ENCODE data around the gene ANTXR2. TPM values are rescaled to one million over a fixed set of nuclear protein-coding genes. Genes with fewer than 3 reads are reported as not detected.
"Not testable (repeated sequence)": the region's sequence is repeated elsewhere in the genome, so short reads cannot be mapped to it uniquely, and the experiment has no call there.

The ANTXR2 gene
- total RNA-seq, 1 donor from 2014 or later = 64.6 TPM

GRCh38 chr4:79998201-79998600, 74.8 kb downstream of the ANTXR2 start:
- H3K36me3 ChIP-seq = no peaks in the 10 kb centered on the region
- intact Hi-C loops (cut with DNase I) = no loop called here
- DNase-seq (ENCODE audit: extremely low spot score in 2 of 2) = no peak
- H3K4me3 ChIP-seq = no peak overlapping the region
- no peaks in the 10 kb centered on the region for H3K9me3 ChIP-seq
- TF ChIP-seq POLR2A (IDR thresholded peaks at IDR 0.05) (no peak), CTCF (IDR thresholded peaks at IDR 0.05) (no peak), POLR2AphosphoS5 (IDR thresholded peaks at IDR 0.05; ENCODE audit: insufficient read depth in 1 of 2, low read depth in 1 of 2) (no peak)
- no peaks in the 10 kb centered on the region for H3K27me3 ChIP-seq
- H3K27ac ChIP-seq = no peak overlapping the region
- H3K4me1 ChIP-seq = no peaks in the 10 kb centered on the region

- no peaks in the 10 kb centered on the region for H3K4me1 ChIP-seq
- no peaks in the 10 kb centered on the region for H3K9me3 ChIP-seq
- TF ChIP-seq CTCF (IDR thresholded peaks at IDR 0.05) (no peak), POLR2A (IDR thresholded peaks at IDR 0.05) (no peak), POLR2AphosphoS5 (IDR thresholded peaks at IDR 0.05; ENCODE audit: insufficient read depth in 1 of 2, low read depth in 1 of 2) (no peak)
- no peaks in the 10 kb centered on the region for H3K27me3 ChIP-seq
- intact Hi-C loops (cut with DNase I) = no loop called here
- H3K4me3 ChIP-seq = no peak overlapping the region
- no peaks in the 10 kb centered on the region for H3K36me3 ChIP-seq
- H3K27ac ChIP-seq = no peak overlapping the region
- DNase-seq (ENCODE audit: extremely low spot score in 2 of 2) = no peak
These were observed 76.2 kb downstream of the ANTXR2 start for GRCh38 chr4:79996851-79997250.

DNA sequence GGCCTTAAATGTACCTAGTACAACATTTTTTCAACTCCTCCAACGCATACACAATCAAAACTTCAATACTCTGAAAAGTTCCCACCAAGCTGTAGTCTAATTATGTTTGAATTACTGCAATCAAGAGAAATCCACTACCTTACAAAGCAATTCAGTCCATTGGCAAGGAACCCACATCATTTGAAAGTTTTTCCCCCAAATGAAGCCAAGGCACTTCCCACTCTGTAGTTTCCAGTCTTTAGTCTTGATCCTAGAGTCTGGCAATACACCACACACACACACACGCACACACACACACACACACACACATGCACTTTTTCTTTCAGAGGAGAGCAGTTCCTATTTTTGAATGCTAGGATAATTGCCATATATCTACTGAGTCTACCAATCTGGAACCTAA, 79.6 kb downstream of the ANTXR2 start:
- Histone ChIP-seq H3K4me3 (no peak overlapping the region), H3K9me3 (no peaks in the 10 kb centered on the region), H3K27ac (no peak overlapping the region), H3K4me1 (no peaks in the 10 kb centered on the region), H3K27me3 (no peaks in the 10 kb centered on the region), H3K36me3 (no peaks in the 10 kb centered on the region)
- intact Hi-C loops (cut with DNase I) = no loop called here
- TF ChIP-seq CTCF (IDR thresholded peaks at IDR 0.05) = no peak
- no peak for TF ChIP-seq POLR2AphosphoS5 (IDR thresholded peaks at IDR 0.05; ENCODE audit: insufficient read depth in 1 of 2, low read depth in 1 of 2)
- TF ChIP-seq POLR2A (IDR thresholded peaks at IDR 0.05) = no peak
- DNase-seq (ENCODE audit: extremely low spot score in 2 of 2) = no peak

GRCh38 chr4:79991601-79992000, 81.4 kb downstream of the ANTXR2 start:
- H3K27me3 ChIP-seq = no peaks in the 10 kb centered on the region
- H3K27ac ChIP-seq = no peak overlapping the region
- no peaks in the 10 kb centered on the region for H3K9me3 ChIP-seq
- H3K36me3 ChIP-seq = no peaks in the 10 kb centered on the region
- no peaks in the 10 kb centered on the region for H3K4me1 ChIP-seq
- H3K4me3 ChIP-seq = no peak overlapping the region
- DNase-seq (ENCODE audit: extremely low spot score in 2 of 2) = no peak
- TF ChIP-seq POLR2A (IDR thresholded peaks at IDR 0.05) (no peak), CTCF (IDR thresholded peaks at IDR 0.05) (no peak), POLR2AphosphoS5 (IDR thresholded peaks at IDR 0.05; ENCODE audit: insufficient read depth in 1 of 2, low read depth in 1 of 2) (no peak)
- intact Hi-C loops (cut with DNase I) = no loop called here

GRCh38 chr4:79991100-79991499, 81.9 kb downstream of the ANTXR2 start:
- H3K4me3 ChIP-seq; H3K27me3 ChIP-seq; intact Hi-C loops (cut with DNase I); H3K36me3 ChIP-seq; H3K9me3 ChIP-seq; H3K27ac ChIP-seq; DNase-seq (ENCODE audit: extremely low spot score in 2 of 2); H3K4me1 ChIP-seq: not testable (repeated sequence)

DNA sequence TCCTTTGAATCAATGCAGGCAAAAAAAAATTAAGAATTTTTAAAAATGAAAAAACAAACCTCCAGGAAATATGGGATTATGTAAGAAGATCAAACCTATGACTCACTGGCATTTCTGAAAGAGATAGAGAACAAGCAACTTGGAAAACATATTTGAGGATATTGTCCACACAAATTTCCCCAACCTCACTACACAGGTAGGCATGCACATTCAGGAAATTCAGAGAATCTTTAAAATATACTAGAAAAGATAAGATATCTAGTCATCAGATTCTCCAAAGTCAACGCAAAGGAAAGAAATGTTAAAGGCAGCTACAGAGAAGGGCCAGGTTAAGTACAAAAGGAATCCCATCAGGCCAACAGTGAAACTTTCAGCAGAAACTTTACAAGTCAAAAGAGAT, 85.6 kb downstream of the ANTXR2 start:
- TF ChIP-seq POLR2A (IDR thresholded peaks at IDR 0.05) (no peak), CTCF (IDR thresholded peaks at IDR 0.05) (no peak), POLR2AphosphoS5 (IDR thresholded peaks at IDR 0.05; ENCODE audit: insufficient read depth in 1 of 2, low read depth in 1 of 2) (no peak)
- intact Hi-C loops (cut with DNase I) = no loop called here
- no peak overlapping the region for H3K4me3 ChIP-seq
- H3K36me3 ChIP-seq = no peaks in the 10 kb centered on the region
- no peaks in the 10 kb centered on the region for H3K4me1 ChIP-seq
- no peak overlapping the region for H3K27ac ChIP-seq
- DNase-seq (ENCODE audit: extremely low spot score in 2 of 2) = no peak
- no peaks in the 10 kb centered on the region for H3K9me3 ChIP-seq
- no peaks in the 10 kb centered on the region for H3K27me3 ChIP-seq

All from vagina (tissue), 2 donors.